Activated T-helper 2 cell treated with anti-CD3 and anti-CD28 coated beads, Interferon-gamma antibody, Interleukin-2, Interleukin-4, amounts not matched to agents 10 μg/mL and 5 μg/mL and 100 μg/mL, durations not matched to agents 14 hours and 24 hours and 36 hours (primary cell): Measurements from ENCODE around the gene SYNPO2L. TPM values are rescaled to one million over a fixed set of nuclear protein-coding genes. Genes with fewer than 3 reads are reported as not detected.
"Not testable (repeated sequence)": the region's sequence is repeated elsewhere in the genome, so short reads cannot be mapped to it uniquely, and the experiment has no call there.

ENCODE experiments used
- DNase-seq: peaks from one replicate; pipeline ENCODE4 v3.0.0; 2021; ENCODE audit warnings: low spot score
- H3K27ac Mint-ChIP-seq: one replicate; pipeline ENCODE4 v1.8.0; 2021; ENCODE audit warnings: mixed read lengths
- H3K27me3 Mint-ChIP-seq: one replicate; pipeline ENCODE4 v1.8.0; 2021; ENCODE audit warnings: low read depth, mixed read lengths
- H3K36me3 Mint-ChIP-seq: one replicate; pipeline ENCODE4 v1.8.0; 2021; ENCODE audit warnings: low read depth, mixed read lengths
- H3K4me1 Mint-ChIP-seq: one replicate; pipeline ENCODE4 v1.8.0; 2021; ENCODE audit warnings: low read depth, mixed read lengths
- H3K4me3 Mint-ChIP-seq: one replicate; pipeline ENCODE4 v1.8.0; 2021; ENCODE audit warnings: low read depth, mild to moderate bottlenecking, moderate library complexity, mixed read lengths
- H3K9me3 Mint-ChIP-seq: one replicate; pipeline ENCODE4 v1.8.0; 2021; ENCODE audit warnings: mixed read lengths
- intact Hi-C: fragments of 100-400 bp; cut with micrococcal nuclease; formaldehyde crosslinking; loops from one replicate; pipeline ENCODE4 v1.15.1; 2023
- total RNA-seq: library from RNA; stranded (reverse); gene quantifications from 2 replicates; pipeline ENCODE4 v1.2.3, GENCODE V29; 2022

SYNPO2L gene
- 0.05 TPM in 1 of 2 replicates, not detected in the other for total RNA-seq

GRCh38 chr10:73655990-73656298 lies at the start of gene SYNPO2L:
Gene SYNPO2L, minus strand, starts transcription at chr10:73656029. Its CDS starts 107 bp downstream, at chr10:73655922.
- Mint-ChIP-seq H3K4me3 (no peak within 1 kb of the TSS), H3K27ac (no peak within 1 kb of the TSS), H3K27me3 (no peaks in the 10 kb centered on the region), H3K4me1 (peaks cover 3% of the 10 kb centered on the region), H3K36me3 (no peaks in the 10 kb centered on the region), H3K9me3 (no peaks in the 10 kb centered on the region)
- intact Hi-C loops: no loop called here
- no peak for DNase-seq

- H3K27ac Mint-ChIP-seq, DNase-seq, H3K4me1 Mint-ChIP-seq, H3K4me3 Mint-ChIP-seq, intact Hi-C loops, H3K9me3 Mint-ChIP-seq, H3K27me3 Mint-ChIP-seq: not testable (repeated sequence)
- H3K36me3 Mint-ChIP-seq: peaks cover 25% of the 10 kb centered on the region
These were observed 48.1 kb upstream of the SYNPO2L start for GRCh38 chr10:73703924-73704323.

GRCh38 chr10:73698819-73699218 lies 43.0 kb upstream of the SYNPO2L start:
- not testable (repeated sequence) for H3K4me3 Mint-ChIP-seq, H3K27me3 Mint-ChIP-seq

GRCh38 chr10:73697675-73698159 lies 41.9 kb upstream of the SYNPO2L start, which contains the start of gene AGAP5:
Gene AGAP5, minus strand, starts transcription at chr10:73698109. Its CDS starts 354 bp downstream, at chr10:73697755.
- H3K27ac Mint-ChIP-seq, H3K4me1 Mint-ChIP-seq, H3K9me3 Mint-ChIP-seq, DNase-seq, H3K4me3 Mint-ChIP-seq, intact Hi-C loops, H3K27me3 Mint-ChIP-seq: not testable (repeated sequence)
- H3K36me3 Mint-ChIP-seq: peaks cover 25% of the 10 kb centered on the region

More at GRCh38 chr10:73698819-73699218, 43.0 kb upstream of the SYNPO2L start:
- intact Hi-C loops, H3K9me3 Mint-ChIP-seq, H3K4me1 Mint-ChIP-seq, H3K27ac Mint-ChIP-seq, DNase-seq: not testable (repeated sequence)
- H3K36me3 Mint-ChIP-seq: peaks cover 27% of the 10 kb centered on the region

- H3K27ac Mint-ChIP-seq, DNase-seq, intact Hi-C loops, H3K27me3 Mint-ChIP-seq, H3K9me3 Mint-ChIP-seq, H3K4me3 Mint-ChIP-seq, H3K4me1 Mint-ChIP-seq: not testable (repeated sequence)
- H3K36me3 Mint-ChIP-seq: peaks cover 13% of the 10 kb centered on the region
These were observed 39.5 kb upstream of the SYNPO2L start for GRCh38 chr10:73695302-73695701.

GRCh38 chr10:73690755-73691154 lies 34.9 kb upstream of the SYNPO2L start:
- H3K36me3 Mint-ChIP-seq, intact Hi-C loops, H3K27ac Mint-ChIP-seq, H3K4me3 Mint-ChIP-seq, DNase-seq, H3K9me3 Mint-ChIP-seq, H3K27me3 Mint-ChIP-seq, H3K4me1 Mint-ChIP-seq: not testable (repeated sequence)

- intact Hi-C loops, H3K9me3 Mint-ChIP-seq: not testable (repeated sequence)
These were observed 33.8 kb upstream of the SYNPO2L start for GRCh38 chr10:73689596-73689995.

GRCh38 chr10:73687641-73688040 lies 31.8 kb upstream of the SYNPO2L start:
- H3K4me1 Mint-ChIP-seq, DNase-seq, H3K27ac Mint-ChIP-seq, intact Hi-C loops, H3K27me3 Mint-ChIP-seq, H3K9me3 Mint-ChIP-seq, H3K36me3 Mint-ChIP-seq, H3K4me3 Mint-ChIP-seq: not testable (repeated sequence)

More at GRCh38 chr10:73689596-73689995, 33.8 kb upstream of the SYNPO2L start:
- H3K4me3 Mint-ChIP-seq, H3K4me1 Mint-ChIP-seq, H3K27me3 Mint-ChIP-seq, H3K27ac Mint-ChIP-seq, DNase-seq, H3K36me3 Mint-ChIP-seq: not testable (repeated sequence)

- DNase-seq, H3K4me1 Mint-ChIP-seq, H3K27ac Mint-ChIP-seq, intact Hi-C loops, H3K27me3 Mint-ChIP-seq, H3K4me3 Mint-ChIP-seq, H3K36me3 Mint-ChIP-seq, H3K9me3 Mint-ChIP-seq: not testable (repeated sequence)
These were observed 18.7 kb upstream of the SYNPO2L start for GRCh38 chr10:73674546-73674945.

- H3K36me3 Mint-ChIP-seq, DNase-seq, H3K9me3 Mint-ChIP-seq, H3K4me1 Mint-ChIP-seq, intact Hi-C loops, H3K4me3 Mint-ChIP-seq, H3K27me3 Mint-ChIP-seq, H3K27ac Mint-ChIP-seq: not testable (repeated sequence)
These were observed 12.5 kb upstream of the SYNPO2L start for GRCh38 chr10:73668378-73668777.

GRCh38 chr10:73666153-73666809 lies 10.5 kb upstream of the SYNPO2L start:
- intact Hi-C loops, H3K36me3 Mint-ChIP-seq, H3K4me3 Mint-ChIP-seq, DNase-seq, H3K27ac Mint-ChIP-seq, H3K27me3 Mint-ChIP-seq, H3K9me3 Mint-ChIP-seq, H3K4me1 Mint-ChIP-seq: not testable (repeated sequence)

- H3K27ac Mint-ChIP-seq, DNase-seq, H3K36me3 Mint-ChIP-seq, H3K9me3 Mint-ChIP-seq, intact Hi-C loops, H3K4me1 Mint-ChIP-seq, H3K27me3 Mint-ChIP-seq, H3K4me3 Mint-ChIP-seq: not testable (repeated sequence)
These were observed 9.8 kb upstream of the SYNPO2L start for GRCh38 chr10:73665581-73665980.

- H3K27me3 Mint-ChIP-seq, H3K9me3 Mint-ChIP-seq, H3K4me3 Mint-ChIP-seq, H3K4me1 Mint-ChIP-seq, intact Hi-C loops, DNase-seq, H3K27ac Mint-ChIP-seq, H3K36me3 Mint-ChIP-seq: not testable (repeated sequence)
These were observed 8.6 kb upstream of the SYNPO2L start for GRCh38 chr10:73664156-73665040.
